ENCODE data around the gene RERE.

DNA sequence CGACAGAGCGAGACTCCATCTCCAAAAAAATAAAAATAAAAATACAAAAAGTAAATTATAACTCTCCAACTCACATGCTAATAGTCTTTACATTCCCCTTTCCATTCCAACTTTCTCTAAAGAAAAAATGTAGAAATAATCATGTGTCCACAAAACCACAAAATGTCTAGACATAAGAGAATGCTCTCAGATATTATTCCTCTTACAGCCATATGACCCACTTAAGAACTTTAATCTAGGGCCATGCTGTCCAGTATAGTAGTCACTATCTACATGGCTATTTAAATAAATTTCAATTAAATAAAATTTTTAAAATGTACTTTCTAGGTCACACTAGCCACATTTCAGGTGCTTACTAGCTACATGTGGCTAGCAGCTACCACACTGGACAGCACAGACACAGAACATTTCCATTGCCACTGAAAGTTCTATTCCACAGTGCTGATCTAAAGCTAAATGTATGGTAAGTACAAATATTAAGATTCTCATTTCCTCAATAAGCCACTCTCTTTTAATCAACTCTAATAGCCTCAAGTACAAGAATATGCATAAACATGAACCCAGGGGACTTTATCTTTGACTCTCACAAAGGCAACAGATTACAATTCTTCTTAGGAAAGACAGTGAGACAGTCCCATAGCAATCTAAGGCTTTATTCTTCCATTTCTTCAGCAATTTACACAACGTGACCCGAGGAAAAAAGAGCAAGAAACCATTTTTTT lies 138.6 kb downstream of the RERE start:
- TF ChIP-seq, protein P1, sequence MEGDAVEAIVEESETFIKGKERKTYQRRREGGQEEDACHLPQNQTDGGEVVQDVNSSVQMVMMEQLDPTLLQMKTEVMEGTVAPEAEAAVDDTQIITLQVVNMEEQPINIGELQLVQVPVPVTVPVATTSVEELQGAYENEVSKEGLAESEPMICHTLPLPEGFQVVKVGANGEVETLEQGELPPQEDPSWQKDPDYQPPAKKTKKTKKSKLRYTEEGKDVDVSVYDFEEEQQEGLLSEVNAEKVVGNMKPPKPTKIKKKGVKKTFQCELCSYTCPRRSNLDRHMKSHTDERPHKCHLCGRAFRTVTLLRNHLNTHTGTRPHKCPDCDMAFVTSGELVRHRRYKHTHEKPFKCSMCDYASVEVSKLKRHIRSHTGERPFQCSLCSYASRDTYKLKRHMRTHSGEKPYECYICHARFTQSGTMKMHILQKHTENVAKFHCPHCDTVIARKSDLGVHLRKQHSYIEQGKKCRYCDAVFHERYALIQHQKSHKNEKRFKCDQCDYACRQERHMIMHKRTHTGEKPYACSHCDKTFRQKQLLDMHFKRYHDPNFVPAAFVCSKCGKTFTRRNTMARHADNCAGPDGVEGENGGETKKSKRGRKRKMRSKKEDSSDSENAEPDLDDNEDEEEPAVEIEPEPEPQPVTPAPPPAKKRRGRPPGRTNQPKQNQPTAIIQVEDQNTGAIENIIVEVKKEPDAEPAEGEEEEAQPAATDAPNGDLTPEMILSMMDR (IDR thresholded peaks at IDR 0.05) = no peak
- TF ChIP-seq POLR2AphosphoS5 (IDR thresholded peaks at IDR 0.05; ENCODE audit: insufficient read depth in 1 of 2, low read depth in 1 of 2) (no peak), POLR2A (IDR thresholded peaks at IDR 0.05) (no peak)
